Measurements from ENCODE around the gene ZFP36L2.

ZFP36L2 gene

DNA sequence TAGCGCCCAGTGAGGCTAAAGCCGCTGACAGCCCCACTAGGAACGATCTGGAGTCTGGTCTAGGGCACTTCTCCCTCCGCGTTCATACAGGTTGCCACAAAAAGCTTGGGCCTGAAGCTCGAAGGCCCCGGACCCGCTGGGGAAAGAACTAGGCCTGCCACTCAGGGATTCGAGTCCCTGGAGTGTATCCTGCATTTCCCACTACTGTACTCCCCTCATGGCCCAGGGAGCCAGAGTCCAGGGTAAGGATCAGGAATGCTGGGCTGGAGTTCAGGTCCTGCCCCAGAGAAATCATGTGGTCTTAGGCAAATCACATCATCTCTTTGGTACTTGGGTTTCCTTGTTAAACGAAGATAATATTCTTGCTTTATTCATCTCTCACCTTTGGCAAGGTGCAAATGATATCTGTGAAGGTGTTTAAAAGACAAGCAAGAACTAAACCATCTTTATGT, 1.4 kb upstream of the ZFP36L2 start:
- Histone ChIP-seq H3K4me3 (ENCODE audit: low read length) (peak overlapping the region; percentile 90), H3K27ac (ENCODE audit: low read length) (peak overlapping the region; percentile 95), H3K9ac (ENCODE audit: low read depth, low read length) (peak overlapping the region; percentile 95; the same call in 1 of the 2 replicates), H3K36me3 (ENCODE audit: insufficient read depth, low read depth, low read length) (peaks cover 28% of the 10 kb centered on the region), H3K4me1 (ENCODE audit: insufficient read depth, low read length) (peaks cover 13% of the 10 kb centered on the region; the same call in 1 of the 2 replicates), H3K9me3 (ENCODE audit: insufficient read depth, low read depth, low read length) (no peaks in the 10 kb centered on the region), H3K27me3 (ENCODE audit: insufficient read depth, low read length) (no peaks in the 10 kb centered on the region)

GRCh38 chr2:43226955-43227829, 786 bp upstream of the ZFP36L2 start:
- Histone ChIP-seq H3K9me3 (ENCODE audit: insufficient read depth, low read depth, low read length) (no peaks in the 10 kb centered on the region), H3K9ac (ENCODE audit: low read depth, low read length) (peak overlapping the region; percentile 95), H3K4me3 (ENCODE audit: low read length) (peak overlapping the region; percentile 90), H3K4me1 (ENCODE audit: insufficient read depth, low read length) (peaks cover 13% of the 10 kb centered on the region; the same call in 1 of the 2 replicates), H3K36me3 (ENCODE audit: insufficient read depth, low read depth, low read length) (peaks cover 35% of the 10 kb centered on the region), H3K27ac (ENCODE audit: low read length) (peak overlapping the region; percentile 95), H3K27me3 (ENCODE audit: insufficient read depth, low read length) (no peaks in the 10 kb centered on the region)

DNA sequence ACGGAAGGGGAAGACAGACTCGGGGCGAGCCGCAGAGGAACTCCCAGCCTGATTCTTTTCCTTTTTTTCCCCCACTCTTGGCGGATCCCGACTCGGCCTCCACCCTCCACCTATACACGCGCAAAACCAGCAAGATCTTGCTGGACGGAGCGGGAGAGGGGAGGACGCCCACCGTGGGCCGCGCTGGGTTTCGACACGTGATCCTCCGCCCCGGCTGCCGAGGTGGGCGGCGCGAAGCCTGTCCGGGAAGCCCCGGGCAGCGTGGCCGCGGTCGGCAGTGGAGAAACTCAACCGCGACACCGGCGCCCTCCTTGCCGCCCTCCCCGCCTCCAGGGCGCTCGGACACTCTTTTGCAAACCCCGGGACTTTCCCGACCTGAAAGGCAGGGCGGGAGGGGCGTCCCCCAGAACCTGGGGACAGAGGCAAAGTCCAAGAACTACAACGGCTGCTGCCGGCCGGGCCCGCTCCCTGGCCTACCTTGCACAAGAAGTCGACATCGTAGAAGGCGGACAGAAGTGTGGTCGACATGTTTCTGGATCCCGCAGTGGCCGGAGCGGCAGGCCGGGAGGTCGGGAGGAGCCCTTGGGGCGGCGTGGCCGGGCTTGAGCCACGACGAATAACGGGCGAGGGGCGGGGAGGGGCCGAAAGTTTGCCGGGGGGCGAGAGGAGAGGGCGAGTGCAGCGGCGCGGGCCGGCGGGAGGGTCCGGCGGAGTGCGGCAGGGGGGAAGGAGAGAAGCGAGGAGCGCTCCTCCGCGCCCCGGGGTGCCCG, 433 bp downstream of the ZFP36L2 start:
- Histone ChIP-seq H3K27me3 (ENCODE audit: insufficient read depth, low read length) (no peaks in the 10 kb centered on the region), H3K9ac (ENCODE audit: low read depth, low read length) (peak overlapping the region; percentile 94), H3K4me3 (ENCODE audit: low read length) (peak overlapping the region; percentile 90), H3K27ac (ENCODE audit: low read length) (peak overlapping the region; percentile 85), H3K4me1 (ENCODE audit: insufficient read depth, low read length) (peaks cover 21% of the 10 kb centered on the region), H3K36me3 (ENCODE audit: insufficient read depth, low read depth, low read length) (peaks cover 38% of the 10 kb centered on the region), H3K9me3 (ENCODE audit: insufficient read depth, low read depth, low read length) (no peaks in the 10 kb centered on the region)

DNA sequence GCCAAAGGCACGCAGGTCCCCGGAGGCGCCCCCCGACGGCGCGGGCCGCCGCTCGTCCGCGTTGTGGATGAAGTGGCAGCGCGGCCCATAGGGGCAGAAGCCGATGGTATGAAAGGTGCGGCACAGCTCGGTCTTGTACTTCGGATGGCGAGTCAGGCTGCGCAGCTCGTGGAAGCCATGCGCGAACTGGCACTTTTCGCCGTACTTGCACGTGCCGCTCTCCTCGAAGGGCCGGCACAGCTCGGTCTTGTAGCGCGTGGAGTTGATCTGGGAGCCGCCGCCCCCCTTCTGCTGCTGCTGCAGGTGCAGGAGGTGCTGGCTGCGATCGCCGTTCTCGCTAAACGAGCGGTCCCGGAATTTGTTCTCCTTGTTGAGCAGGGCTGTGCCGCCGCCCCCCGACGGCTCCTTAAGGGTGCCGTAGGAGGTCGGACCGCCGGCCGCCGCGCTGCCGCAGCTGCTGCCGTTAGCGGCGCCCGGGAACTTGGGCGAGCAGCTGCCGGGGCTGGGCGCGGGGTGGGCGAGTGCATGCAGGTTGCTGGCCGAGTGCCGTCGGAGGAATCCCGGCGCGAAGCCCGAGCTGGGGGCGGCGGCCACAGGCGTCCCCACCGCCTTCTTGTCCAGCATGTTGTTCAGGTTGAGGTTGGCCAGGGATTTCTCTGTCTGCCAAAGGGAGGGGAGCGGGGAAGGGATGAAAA, 1.2 kb downstream of the ZFP36L2 start:
- peaks cover 38% of the 10 kb centered on the region for H3K36me3 ChIP-seq (ENCODE audit: insufficient read depth, low read depth, low read length)
- peaks cover 26% of the 10 kb centered on the region for H3K4me1 ChIP-seq (ENCODE audit: insufficient read depth, low read length)
- H3K27ac ChIP-seq (ENCODE audit: low read length), result peak overlapping the region; percentile 85
- no peaks in the 10 kb centered on the region for H3K27me3 ChIP-seq (ENCODE audit: insufficient read depth, low read length)
- H3K4me3 ChIP-seq (ENCODE audit: low read length), result peak overlapping the region; percentile 90
- no peaks in the 10 kb centered on the region for H3K9me3 ChIP-seq (ENCODE audit: insufficient read depth, low read depth, low read length)
- peak overlapping the region; percentile 94 for H3K9ac ChIP-seq (ENCODE audit: low read depth, low read length)

GRCh38 chr2:43224571-43225092, 1.8 kb downstream of the ZFP36L2 start:
- Histone ChIP-seq H3K36me3 (ENCODE audit: insufficient read depth, low read depth, low read length) (peaks cover 34% of the 10 kb centered on the region), H3K27ac (ENCODE audit: low read length) (peak overlapping the region; percentile 85), H3K9ac (ENCODE audit: low read depth, low read length) (peak overlapping the region; percentile 94; the same call in 1 of the 2 replicates), H3K4me3 (ENCODE audit: low read length) (peak overlapping the region; percentile 90), H3K9me3 (ENCODE audit: insufficient read depth, low read depth, low read length) (no peaks in the 10 kb centered on the region), H3K4me1 (ENCODE audit: insufficient read depth, low read length) (peaks cover 24% of the 10 kb centered on the region), H3K27me3 (ENCODE audit: insufficient read depth, low read length) (no peaks in the 10 kb centered on the region)

DNA sequence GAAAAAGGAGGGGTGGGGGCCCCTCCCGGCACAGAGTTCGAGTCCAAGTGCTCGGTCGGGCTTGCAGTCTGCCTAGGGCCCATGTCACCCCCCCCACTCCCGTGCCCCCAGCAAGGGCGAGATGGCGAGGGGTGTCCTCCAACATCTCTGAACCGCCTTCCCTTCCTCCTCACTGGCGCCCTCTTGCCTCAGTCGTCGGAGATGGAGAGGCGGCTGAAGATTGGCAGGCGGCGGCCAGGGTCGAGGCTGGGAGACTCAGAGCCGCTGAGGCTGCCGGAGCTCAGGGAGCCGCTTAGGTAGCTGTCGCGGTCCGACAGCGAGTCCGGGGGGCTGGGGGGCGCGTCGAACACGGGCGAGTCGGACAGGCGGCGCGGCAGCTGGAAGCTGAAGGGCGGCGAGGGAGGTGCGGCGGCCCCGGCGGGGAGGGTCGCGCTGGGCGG, 2.3 kb downstream of the ZFP36L2 start:
- Histone ChIP-seq H3K36me3 (ENCODE audit: insufficient read depth, low read depth, low read length) (peaks cover 34% of the 10 kb centered on the region), H3K4me1 (ENCODE audit: insufficient read depth, low read length) (peaks cover 24% of the 10 kb centered on the region), H3K9ac (ENCODE audit: low read depth, low read length) (peak overlapping the region; percentile 94; the same call in 1 of the 2 replicates), H3K9me3 (ENCODE audit: insufficient read depth, low read depth, low read length) (no peaks in the 10 kb centered on the region), H3K27me3 (ENCODE audit: insufficient read depth, low read length) (no peaks in the 10 kb centered on the region), H3K27ac (ENCODE audit: low read length) (no peak overlapping the region), H3K4me3 (ENCODE audit: low read length) (peak overlapping the region; percentile 90)

DNA sequence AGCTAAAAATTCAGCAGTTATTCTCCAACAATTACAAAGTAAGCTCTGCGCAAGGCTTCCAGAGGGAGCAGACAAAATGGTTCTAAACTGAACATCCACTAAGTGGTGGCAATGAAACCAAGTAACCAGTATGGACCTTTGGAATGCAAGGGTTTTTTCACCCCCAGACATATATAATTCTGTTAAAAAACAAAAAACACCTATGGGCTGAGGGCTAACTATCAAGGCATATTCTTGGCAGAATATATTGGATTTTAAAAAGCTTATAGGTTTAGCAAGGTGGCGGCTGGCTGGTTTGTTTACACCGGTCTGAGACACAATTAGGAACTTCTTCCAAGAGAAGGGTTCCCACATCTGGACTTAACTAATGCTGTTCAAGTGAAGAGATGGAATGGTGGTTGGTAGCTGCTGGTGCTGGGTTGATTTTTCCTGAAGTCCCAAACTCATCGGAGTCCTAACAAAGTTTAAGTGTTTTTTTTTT, 2.8 kb downstream of the ZFP36L2 start:
- Histone ChIP-seq H3K9ac (ENCODE audit: low read depth, low read length) (peak overlapping the region; percentile 94), H3K4me1 (ENCODE audit: insufficient read depth, low read length) (peaks cover 28% of the 10 kb centered on the region), H3K27me3 (ENCODE audit: insufficient read depth, low read length) (no peaks in the 10 kb centered on the region), H3K9me3 (ENCODE audit: insufficient read depth, low read depth, low read length) (no peaks in the 10 kb centered on the region), H3K36me3 (ENCODE audit: insufficient read depth, low read depth, low read length) (peaks cover 34% of the 10 kb centered on the region), H3K27ac (ENCODE audit: low read length) (no peak overlapping the region), H3K4me3 (ENCODE audit: low read length) (peak overlapping the region; percentile 90)

- H3K27ac ChIP-seq (ENCODE audit: low read length), result no peak overlapping the region
- H3K9me3 ChIP-seq (ENCODE audit: insufficient read depth, low read depth, low read length), result no peaks in the 10 kb centered on the region
- peak overlapping the region; percentile 94; the same call in 1 of the 2 replicates for H3K9ac ChIP-seq (ENCODE audit: low read depth, low read length)
- H3K27me3 ChIP-seq (ENCODE audit: insufficient read depth, low read length), result no peaks in the 10 kb centered on the region
- peaks cover 29% of the 10 kb centered on the region for H3K4me1 ChIP-seq (ENCODE audit: insufficient read depth, low read length)
- peaks cover 34% of the 10 kb centered on the region for H3K36me3 ChIP-seq (ENCODE audit: insufficient read depth, low read depth, low read length)
- peak overlapping the region; percentile 90 for H3K4me3 ChIP-seq (ENCODE audit: low read length)
Observed at GRCh38 chr2:43222475-43223309, 3.7 kb downstream of the ZFP36L2 start.

DNA sequence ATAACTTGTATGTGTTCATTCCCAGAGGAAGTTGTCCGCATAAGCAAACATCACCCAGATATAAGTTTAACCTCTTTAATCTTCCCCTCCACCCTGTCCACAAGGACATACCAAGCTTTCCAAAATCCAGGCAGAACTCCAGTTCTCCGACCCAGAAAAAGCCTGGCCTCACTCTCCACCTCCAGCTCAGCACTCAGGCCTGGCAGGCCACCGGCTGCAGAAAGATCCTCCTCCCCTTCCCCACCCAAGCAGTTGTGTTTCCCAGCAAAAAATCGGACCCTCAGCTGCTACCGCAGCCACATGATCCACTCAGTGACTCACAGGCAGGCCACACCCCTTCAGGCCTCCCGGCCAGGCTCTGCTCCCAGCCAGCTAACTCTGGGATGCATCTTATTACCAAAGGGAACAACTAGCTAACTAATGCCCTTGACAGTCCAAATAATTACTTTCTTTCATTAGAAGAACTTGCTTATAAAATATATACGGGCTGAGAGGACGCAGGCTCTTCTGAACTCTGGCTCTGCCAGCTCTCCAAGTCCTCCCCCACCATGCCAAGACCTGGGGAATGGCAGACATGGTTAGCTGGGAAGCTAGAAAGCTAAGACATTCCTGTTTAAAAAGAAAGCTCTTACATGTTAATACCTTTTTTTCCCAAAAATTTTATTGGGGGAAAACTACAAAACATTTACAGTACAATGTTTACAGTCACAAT, 4.5 kb downstream of the ZFP36L2 start:
- Histone ChIP-seq H3K27ac (ENCODE audit: low read length) (peak overlapping the region; percentile 84), H3K4me3 (ENCODE audit: low read length) (peak overlapping the region; percentile 90)

More for the DNA sequence above, 4.5 kb downstream of the ZFP36L2 start:
- Histone ChIP-seq H3K36me3 (ENCODE audit: insufficient read depth, low read depth, low read length) (peaks cover 34% of the 10 kb centered on the region), H3K27me3 (ENCODE audit: insufficient read depth, low read length) (no peaks in the 10 kb centered on the region), H3K9me3 (ENCODE audit: insufficient read depth, low read depth, low read length) (no peaks in the 10 kb centered on the region), H3K4me1 (ENCODE audit: insufficient read depth, low read length) (peaks cover 31% of the 10 kb centered on the region), H3K9ac (ENCODE audit: low read depth, low read length) (peak overlapping the region; percentile 94; the same call in 1 of the 2 replicates)
